ENCODE results near the gene STMN1.

Gene STMN1

DNA sequence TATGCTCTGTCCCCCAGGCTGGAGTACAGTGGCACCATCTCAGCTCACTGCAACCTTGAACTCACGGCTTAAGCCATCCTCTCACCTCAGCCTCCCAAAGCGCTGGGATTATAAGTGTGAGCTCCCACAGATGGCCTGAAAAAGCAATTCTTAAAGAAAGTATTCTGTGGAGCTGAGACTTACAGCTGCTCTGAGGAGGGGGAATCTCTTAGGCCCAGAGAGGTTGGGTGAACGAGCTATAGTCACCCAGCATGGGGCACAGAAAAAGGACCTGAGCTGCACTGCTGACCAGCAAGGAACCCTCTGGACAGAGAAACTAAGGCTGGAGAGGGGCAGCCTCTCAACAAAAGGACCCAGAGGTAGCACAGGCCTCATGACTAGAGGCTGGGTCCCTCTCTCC, 32.0 kb downstream of the STMN1 start:
- DNase-seq (ENCODE audit: low spot score): no peak
- peak overlapping the region; percentile 95 for H3K27ac ChIP-seq
- TF ChIP-seq, protein P1, sequence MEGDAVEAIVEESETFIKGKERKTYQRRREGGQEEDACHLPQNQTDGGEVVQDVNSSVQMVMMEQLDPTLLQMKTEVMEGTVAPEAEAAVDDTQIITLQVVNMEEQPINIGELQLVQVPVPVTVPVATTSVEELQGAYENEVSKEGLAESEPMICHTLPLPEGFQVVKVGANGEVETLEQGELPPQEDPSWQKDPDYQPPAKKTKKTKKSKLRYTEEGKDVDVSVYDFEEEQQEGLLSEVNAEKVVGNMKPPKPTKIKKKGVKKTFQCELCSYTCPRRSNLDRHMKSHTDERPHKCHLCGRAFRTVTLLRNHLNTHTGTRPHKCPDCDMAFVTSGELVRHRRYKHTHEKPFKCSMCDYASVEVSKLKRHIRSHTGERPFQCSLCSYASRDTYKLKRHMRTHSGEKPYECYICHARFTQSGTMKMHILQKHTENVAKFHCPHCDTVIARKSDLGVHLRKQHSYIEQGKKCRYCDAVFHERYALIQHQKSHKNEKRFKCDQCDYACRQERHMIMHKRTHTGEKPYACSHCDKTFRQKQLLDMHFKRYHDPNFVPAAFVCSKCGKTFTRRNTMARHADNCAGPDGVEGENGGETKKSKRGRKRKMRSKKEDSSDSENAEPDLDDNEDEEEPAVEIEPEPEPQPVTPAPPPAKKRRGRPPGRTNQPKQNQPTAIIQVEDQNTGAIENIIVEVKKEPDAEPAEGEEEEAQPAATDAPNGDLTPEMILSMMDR (conservative IDR thresholded peaks at IDR 0.05; ENCODE audit: low read depth): no peak
- POLR2A ChIA-PET (ENCODE audit: low non-redundant PET): interaction anchor here (1.2 to 2.7 kb wide), 2 partner anchors 16 to 17 kb away, joined by 3 to 18 read pairs; no protein-coding TSS in a partner anchor
- CTCF ChIA-PET: interaction anchor here (1.0 to 1.4 kb wide), 2 partner anchors 21 to 37 kb away, joined by 4 read pairs; no protein-coding TSS in a partner anchor

- POLR2A ChIA-PET (ENCODE audit: low non-redundant PET): no interaction called here
- DNase-seq (ENCODE audit: low spot score): no peak
- TF ChIP-seq, protein P1 (conservative IDR thresholded peaks at IDR 0.05; ENCODE audit: low read depth): no peak
- peak overlapping the region; percentile 95 for H3K27ac ChIP-seq
- CTCF ChIA-PET: no interaction called here
These were observed 33.1 kb downstream of the STMN1 start for GRCh38 chr1:25873120-25873519.

GRCh38 chr1:25872713-25873112, 33.5 kb downstream of the STMN1 start:
- CTCF ChIA-PET: no interaction called here
- H3K27ac ChIP-seq: peak overlapping the region; percentile 95
- POLR2A ChIA-PET (ENCODE audit: low non-redundant PET): no interaction called here
- DNase-seq (ENCODE audit: low spot score): no peak
- TF ChIP-seq, protein P1 (conservative IDR thresholded peaks at IDR 0.05; ENCODE audit: low read depth): no peak

- no peak for DNase-seq (ENCODE audit: low spot score)
- TF ChIP-seq, protein P1 (conservative IDR thresholded peaks at IDR 0.05; ENCODE audit: low read depth): no peak
- H3K27ac ChIP-seq: peak overlapping the region; percentile 95
- POLR2A ChIA-PET (ENCODE audit: low non-redundant PET): no interaction called here
- CTCF ChIA-PET: interaction anchor here (0.6 kb wide), 2 partner anchors 23 to 84 kb away, joined by 3 to 4 read pairs; no protein-coding TSS in a partner anchor
These were observed 34.3 kb downstream of the STMN1 start for GRCh38 chr1:25871704-25872494.

DNA sequence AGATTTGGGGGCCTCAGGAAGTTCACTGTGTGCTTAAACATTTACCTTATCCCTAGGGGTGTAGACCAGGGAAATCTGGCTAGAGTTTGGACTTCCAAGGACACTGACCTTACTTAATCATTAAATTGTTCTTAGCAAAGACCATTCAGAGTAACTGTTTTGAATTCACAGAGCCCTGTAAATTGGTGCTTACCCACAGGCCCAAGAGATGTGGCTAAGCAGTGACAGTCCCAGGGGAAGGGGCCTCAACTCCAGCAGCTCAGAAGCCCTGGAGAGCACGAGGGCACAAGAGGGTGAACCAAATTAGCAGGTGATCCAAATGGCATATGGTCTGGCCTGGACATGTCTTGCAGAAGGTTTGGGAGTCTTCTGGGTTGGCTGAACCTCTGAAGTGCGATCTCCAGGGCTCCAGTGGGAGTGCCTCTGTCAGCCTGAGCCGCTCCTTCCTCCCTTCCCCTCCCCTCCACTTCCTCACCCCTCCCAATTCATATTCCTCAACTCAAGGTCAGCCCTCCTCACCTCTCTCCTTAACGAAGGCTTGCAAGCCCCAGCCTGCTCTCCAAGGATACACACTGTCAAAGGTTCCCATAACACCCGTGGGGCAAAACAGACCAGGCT, 35.0 kb downstream of the STMN1 start:
- POLR2A ChIA-PET (ENCODE audit: low non-redundant PET): no interaction called here
- CTCF ChIA-PET: interaction anchor here (0.5 to 1.1 kb wide), 4 partner anchors 11 to 84 kb away, joined by 3 to 4 read pairs (median 4); partner anchors contain the start of gene MTFR1L
- peak overlapping the region; percentile 95 for H3K27ac ChIP-seq
- TF ChIP-seq, protein P1 (conservative IDR thresholded peaks at IDR 0.05; ENCODE audit: low read depth): no peak
- peak; percentile 71 for DNase-seq (ENCODE audit: low spot score)

GRCh38 chr1:25870614-25871013, 35.6 kb downstream of the STMN1 start:
- peak overlapping the region; percentile 95 for H3K27ac ChIP-seq
- TF ChIP-seq, protein P1 (conservative IDR thresholded peaks at IDR 0.05; ENCODE audit: low read depth): no peak
- ChIA-PET CTCF (interaction anchor here (0.5 to 1.1 kb wide), 5 partner anchors 11 to 51 kb away, joined by 3 to 4 read pairs (median 4); partner anchors contain the start of gene MTFR1L), POLR2A (ENCODE audit: low non-redundant PET) (no interaction called here)
- no peak for DNase-seq (ENCODE audit: low spot score)

Data from RWPE1 (cell line).